Non-pigmented ciliary epithelial cell (primary cell): Measurements from ENCODE around the gene ACVR1.
"Not testable (repeated sequence)": the region's sequence is repeated elsewhere in the genome, so short reads cannot be mapped to it uniquely, and the experiment has no call there.

Source experiments
- DNase-seq: peaks from one replicate; pipeline ENCODE4 v3.0.0-alpha.2; 2010; ENCODE audit warnings: low read depth

Gene ACVR1

DNA sequence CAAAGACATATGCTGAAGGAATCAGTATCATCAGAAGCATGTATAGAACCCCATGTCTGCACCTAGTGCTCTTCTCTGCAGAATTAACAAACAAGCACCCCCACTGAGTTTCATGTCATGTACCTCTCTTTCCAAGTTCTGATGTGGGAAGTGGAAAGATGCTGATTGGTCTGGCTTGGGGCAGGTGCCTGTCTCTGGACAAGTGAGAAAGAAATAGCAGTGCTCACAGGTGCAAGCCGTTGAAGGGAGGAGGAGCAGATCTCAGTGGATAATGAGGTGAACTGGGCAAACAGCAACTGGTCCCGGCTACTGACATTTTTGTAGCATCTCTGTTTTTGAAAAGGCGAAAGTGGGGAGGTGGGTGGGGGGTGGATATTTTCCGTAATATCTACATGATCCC lies 17.5 kb upstream of the ACVR1 start:
- no peak for DNase-seq

- DNase-seq, result no peak
Measured at GRCh38 chr2:157891643-157892041, 15.5 kb upstream of the ACVR1 start.

DNA sequence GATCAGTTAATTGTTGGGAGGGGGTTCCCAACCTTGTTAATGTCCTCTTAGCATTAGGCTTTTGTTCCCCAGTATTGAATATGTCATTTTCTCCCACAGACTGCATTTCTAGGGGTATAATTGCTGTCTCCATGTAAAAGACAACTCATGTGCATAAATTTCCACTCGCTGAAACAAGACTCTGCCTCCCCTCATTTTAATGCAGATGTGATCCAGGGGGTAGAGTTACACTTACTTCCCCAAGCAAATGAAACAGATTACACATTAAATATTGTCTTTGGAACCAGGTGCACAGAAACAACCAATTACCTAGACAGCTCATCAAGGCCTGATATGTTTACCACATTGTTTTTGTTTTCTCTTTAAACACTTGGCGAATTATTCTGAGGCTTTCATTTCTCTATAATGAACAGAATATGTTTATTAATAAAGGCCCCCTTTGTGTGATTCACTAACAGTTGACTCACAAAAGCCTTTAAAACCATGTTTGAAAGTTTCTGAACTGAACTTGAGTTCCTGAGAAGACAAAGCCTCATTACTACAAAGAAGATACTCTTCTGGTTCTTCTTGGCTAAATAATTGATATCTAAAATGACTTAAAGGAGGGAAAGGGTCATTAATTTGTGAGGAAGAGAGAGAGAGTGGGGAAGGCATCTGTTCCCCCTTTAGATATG lies 15.0 kb upstream of the ACVR1 start:
- DNase-seq, result no peak

- no peak for DNase-seq
Measured at GRCh38 chr2:157887946-157888345, 11.8 kb upstream of the ACVR1 start.

GRCh38 chr2:157884533-157884932 lies 8.4 kb upstream of the ACVR1 start:
- not testable (repeated sequence) for DNase-seq

DNA sequence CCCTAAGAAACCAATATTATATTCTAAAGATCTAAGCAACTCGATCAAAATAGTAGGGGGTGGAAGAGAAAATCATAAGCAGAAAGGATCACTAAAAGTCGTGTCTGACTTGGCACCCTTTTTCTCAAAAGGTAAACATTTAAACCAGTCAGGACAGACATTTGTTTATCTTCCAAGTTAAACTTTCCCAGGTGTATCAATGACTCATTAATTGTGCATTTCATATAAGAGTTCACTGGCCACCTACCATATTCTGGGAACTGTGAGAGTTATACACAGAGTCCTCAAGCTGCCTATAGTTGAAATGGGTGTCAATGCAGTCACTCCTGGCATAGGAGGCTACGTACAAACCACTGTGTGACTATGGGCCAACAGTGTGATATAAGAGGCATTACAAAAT lies 4.8 kb upstream of the ACVR1 start:
- no peak for DNase-seq

- no peak for DNase-seq
Measured at GRCh38 chr2:157877761-157878400, 1.8 kb upstream of the ACVR1 start.

GRCh38 chr2:157876786-157877138 lies 632 bp upstream of the ACVR1 start:
- no peak for DNase-seq

DNA sequence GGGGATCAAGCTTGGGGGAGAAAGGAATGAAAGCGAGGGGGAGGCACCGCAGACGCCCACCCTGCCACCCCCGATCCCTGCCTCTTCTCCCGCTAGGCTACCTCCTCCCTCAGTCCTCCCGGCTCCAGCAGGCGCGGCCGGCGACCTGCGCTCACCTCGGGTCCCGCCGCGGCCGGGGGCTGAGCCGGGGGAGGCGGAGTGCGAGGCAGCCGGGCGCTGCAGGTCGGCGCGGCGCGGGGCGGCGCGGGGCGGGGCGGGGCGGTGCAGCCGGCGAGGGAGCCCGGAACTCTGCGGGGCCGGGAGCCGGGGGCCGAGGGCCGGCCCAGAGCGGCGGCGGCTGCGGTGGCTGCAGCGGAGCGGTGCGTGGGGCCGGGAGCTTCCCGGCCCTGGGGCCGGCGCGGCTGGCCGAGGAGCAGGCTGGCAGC lies 477 bp downstream of the ACVR1 start:
- no peak for DNase-seq

- peak; percentile 63 for DNase-seq
Measured at GRCh38 chr2:157874997-157875640, 1.0 kb downstream of the ACVR1 start.

GRCh38 chr2:157874348-157874747 lies 1.8 kb downstream of the ACVR1 start:
- DNase-seq, result no peak

DNA sequence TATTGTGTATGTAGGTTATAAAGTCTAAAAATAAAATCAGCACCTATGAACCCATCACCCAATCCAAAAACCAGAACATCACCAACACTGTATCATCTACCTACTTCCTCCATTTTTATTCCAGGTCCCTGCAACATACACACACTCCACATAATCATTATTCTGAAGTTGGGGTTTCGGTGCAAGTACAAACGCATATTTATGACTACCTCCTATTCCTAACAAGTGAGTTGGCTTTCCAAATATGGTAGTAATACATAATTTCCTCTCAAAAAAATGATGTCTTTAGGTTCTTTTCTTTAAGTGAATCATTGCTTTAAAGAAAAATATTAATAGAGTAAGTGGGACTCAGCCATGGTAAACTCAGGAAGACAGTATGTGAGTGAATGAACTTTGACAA lies 3.3 kb downstream of the ACVR1 start:
- DNase-seq, result no peak

DNA sequence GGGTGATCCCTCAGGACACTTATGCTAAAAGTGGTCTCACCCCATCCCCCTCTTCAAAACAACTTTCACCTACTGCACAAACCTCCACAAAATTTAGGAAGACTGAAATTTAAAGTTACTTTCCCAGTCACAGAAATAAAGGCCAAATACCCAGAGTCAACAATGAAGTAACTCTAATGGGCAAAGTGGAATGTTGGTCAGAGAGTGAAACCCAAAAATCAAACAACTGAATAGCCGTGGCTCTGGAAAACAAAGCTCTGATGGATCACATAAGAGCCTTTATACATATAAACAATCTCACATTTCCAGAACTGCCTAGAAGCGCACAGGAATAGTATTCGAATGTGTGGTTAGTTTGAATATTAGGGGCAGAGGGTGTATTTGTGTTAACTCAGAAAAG lies 4.7 kb downstream of the ACVR1 start:
- DNase-seq, result no peak

DNA sequence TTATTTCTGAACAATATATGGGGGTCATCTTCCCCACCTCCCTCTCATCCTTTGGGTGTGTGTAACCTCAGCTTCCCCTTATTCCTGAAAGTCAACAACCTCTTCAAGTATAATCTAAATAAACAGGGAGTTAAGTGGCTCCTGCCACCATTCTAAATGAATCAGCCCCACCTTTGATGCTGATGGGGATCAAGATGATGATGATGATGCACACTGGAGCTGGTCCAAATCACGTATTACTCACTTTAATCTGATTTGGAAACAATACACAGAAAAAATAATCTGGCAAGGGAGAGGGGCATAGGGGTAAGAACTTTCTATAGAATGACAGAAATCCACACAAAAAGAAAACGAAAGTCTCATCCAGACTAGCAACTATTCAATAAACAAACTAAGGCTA lies 7.1 kb downstream of the ACVR1 start:
- no peak for DNase-seq

- no peak for DNase-seq
Measured at GRCh38 chr2:157867703-157868102, 8.4 kb downstream of the ACVR1 start.

DNA sequence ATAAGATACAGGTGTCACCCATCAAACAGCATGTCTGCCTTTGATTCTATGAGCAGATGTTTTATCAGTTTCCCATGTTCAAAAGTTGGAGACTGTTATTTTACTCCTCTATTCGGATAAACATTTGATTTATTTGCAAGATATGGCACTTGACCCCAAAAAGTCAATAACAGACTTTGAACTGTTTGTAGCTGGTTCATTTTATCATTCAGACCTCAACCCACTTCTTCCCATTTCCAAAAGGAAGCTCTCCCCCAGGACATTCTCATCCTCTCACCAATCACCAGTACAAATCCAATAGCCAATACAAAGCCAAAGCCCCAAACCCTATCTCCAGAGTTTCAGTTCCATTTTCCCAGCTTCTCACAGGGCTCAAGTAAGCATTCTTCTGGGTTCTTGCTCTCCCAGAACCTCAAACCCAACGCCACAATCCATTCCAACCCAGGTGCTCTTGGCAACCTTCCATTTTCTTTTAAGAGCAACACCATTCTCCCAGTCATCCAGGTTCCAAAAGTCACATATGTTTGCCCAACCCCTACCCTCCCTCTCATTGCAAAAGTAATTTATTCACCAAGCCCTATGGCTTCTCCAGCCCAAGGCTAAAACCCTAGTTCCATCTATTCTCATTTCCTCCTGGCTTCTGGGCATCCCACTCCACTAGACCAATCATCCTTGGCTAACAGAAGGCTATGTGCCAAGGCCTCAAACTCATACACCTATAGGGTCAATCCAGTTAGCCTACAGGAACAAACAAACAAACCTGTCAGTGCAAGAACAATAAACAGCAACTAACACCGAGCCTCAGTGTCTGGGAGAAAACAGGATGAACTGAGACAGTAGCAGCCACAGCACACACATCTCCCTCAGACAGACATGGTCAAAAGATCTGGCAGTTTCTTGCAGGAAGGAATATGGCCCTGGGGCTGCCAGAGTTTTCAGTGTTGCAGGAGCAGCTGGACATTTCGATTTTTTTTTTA lies 9.2 kb downstream of the ACVR1 start:
- no peak for DNase-seq

GRCh38 chr2:157866202-157866601 lies 9.9 kb downstream of the ACVR1 start:
- DNase-seq, result no peak

DNA sequence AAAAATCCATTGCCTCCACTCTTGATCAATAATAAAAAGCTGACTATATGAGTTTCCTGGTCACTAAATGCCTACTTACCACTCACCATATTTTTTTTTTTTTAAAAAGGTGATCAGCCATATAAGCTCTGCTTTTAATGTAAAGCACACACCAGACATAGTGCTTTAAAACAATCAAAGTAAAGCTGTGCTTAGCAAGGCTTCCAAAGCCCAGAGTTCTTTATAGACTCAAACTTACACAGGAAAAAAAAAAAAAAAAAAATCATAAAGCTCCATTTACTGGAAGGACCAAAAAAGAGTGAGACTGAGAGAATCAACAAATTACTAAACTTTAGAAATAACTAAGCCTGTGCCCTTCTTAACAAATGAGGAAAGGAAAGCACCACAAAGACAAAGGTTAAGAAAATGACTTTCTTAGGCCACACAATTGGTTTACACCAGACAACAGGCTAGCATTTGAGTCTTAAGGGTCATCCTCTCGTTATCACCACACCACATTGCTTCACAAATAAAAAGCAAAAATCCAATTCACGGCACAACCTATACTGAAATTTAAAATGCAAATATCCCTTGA lies 11.2 kb downstream of the ACVR1 start:
- DNase-seq, result no peak

DNA sequence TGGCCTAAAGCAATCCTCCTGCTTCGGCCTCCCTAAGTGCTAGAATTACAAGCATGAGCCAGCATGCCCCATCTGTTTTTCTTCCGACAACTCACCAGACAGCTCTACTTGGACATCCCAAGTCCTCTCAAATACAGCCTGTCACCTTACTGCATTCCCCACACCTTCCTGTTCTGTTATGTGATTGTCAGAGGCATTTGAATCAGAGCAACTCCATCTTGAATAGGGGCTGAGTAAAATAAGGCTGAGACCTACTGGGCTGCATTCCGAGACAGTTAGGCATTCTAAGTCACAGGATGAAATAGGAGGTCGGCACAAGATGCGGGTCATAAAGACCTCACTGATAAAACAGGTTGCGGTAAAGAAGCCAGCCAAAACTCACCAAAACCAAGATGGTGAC lies 17.3 kb downstream of the ACVR1 start:
- no peak for DNase-seq

DNA sequence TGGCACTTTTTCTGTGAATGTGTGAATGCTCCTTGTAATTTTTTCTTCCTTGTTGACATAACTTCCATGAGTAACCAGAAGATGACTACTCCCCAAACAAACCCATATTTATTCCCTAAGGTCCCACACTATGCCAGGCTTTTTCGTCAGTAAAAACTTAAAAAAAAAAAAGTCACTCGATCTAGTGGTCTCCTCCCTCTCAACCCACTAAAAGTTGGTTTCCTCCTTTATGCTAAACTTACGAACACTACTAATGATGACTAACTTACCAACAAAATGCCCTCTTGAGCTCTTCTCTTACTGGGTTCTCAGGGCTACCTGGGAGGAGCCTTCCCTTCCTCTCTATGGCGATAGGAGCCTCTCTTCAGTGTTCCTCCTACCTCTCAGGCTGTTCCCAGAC lies 18.2 kb downstream of the ACVR1 start:
- no peak for DNase-seq

DNA sequence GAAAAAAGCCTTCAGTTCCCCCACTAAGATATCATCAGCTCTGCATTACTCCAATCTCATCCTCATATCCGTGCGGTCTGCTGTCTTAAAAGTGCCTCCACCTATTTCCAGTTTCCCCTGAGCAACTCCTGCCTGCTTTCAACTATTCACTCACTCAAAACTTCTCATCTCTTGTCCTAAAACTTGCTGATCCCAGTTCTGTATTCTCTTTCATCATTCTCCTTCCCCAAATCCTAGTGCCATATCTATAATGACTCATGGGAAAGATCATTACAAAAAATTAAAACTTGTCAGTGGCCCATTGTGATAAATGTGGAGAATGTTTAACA lies 20.0 kb downstream of the ACVR1 start:
- no peak for DNase-seq

GRCh38 chr2:157853820-157854219 lies 22.3 kb downstream of the ACVR1 start:
- no peak for DNase-seq
